GM19467 (cell line): Measurements from ENCODE around the gene CHCHD6.

Experiments
- ATAC-seq: cut with Tn5 transposase; IDR thresholded peaks from one replicate; pipeline ENCODE4 v1.9.1; 2021; ENCODE audit warnings: mild to moderate bottlenecking, moderate library complexity; ENCODE audit not compliant: unreplicated experiment

CHCHD6 gene

GRCh38 chr3:126816986-126817777 lies 113.1 kb downstream of the CHCHD6 start:
- ATAC-seq = no peak

GRCh38 chr3:126817781-126818180 lies 113.7 kb downstream of the CHCHD6 start:
- ATAC-seq = no peak

- ATAC-seq = no peak
Observed at GRCh38 chr3:126818400-126819095, 114.5 kb downstream of the CHCHD6 start.

- ATAC-seq = no peak
Observed at GRCh38 chr3:126826693-126827092, 122.7 kb downstream of the CHCHD6 start.

- no peak for ATAC-seq
Observed at GRCh38 chr3:126827121-126827520, 123.1 kb downstream of the CHCHD6 start.

GRCh38 chr3:126828306-126828705 lies 124.3 kb downstream of the CHCHD6 start:
- no peak for ATAC-seq

GRCh38 chr3:126832933-126833332 lies 128.9 kb downstream of the CHCHD6 start:
- ATAC-seq = no peak

GRCh38 chr3:126834596-126835471 lies 130.8 kb downstream of the CHCHD6 start:
- ATAC-seq = no peak

- no peak for ATAC-seq
Observed at GRCh38 chr3:126835472-126836219, 131.6 kb downstream of the CHCHD6 start.

- ATAC-seq = no peak
Observed at GRCh38 chr3:126836220-126836860, 132.3 kb downstream of the CHCHD6 start.

- ATAC-seq = no peak
Observed at GRCh38 chr3:126837773-126838172, 133.7 kb downstream of the CHCHD6 start.

- ATAC-seq = no peak
Observed at GRCh38 chr3:126845920-126846715, 142.1 kb downstream of the CHCHD6 start.

GRCh38 chr3:126847061-126847460 lies 143.0 kb downstream of the CHCHD6 start:
- no peak for ATAC-seq

- ATAC-seq = no peak
Observed at GRCh38 chr3:126848991-126849390, 145.0 kb downstream of the CHCHD6 start.

GRCh38 chr3:126849768-126850167 lies 145.7 kb downstream of the CHCHD6 start:
- no peak for ATAC-seq

- ATAC-seq = no peak
Observed at GRCh38 chr3:126850370-126851085, 146.5 kb downstream of the CHCHD6 start.

- no peak for ATAC-seq
Observed at GRCh38 chr3:126851382-126851781, 147.3 kb downstream of the CHCHD6 start.

GRCh38 chr3:126851934-126852333 lies 147.9 kb downstream of the CHCHD6 start:
- ATAC-seq = no peak

- ATAC-seq = no peak
Observed at GRCh38 chr3:126852511-126852910, 148.5 kb downstream of the CHCHD6 start.
